Epithelial cell of esophagus (primary cell): ENCODE results near the gene ARHGAP26.

ENCODE experiments used
- DNase-seq: peaks from one replicate; pipeline ENCODE4 v3.0.0; 2010; ENCODE audit warnings: low read depth
- H3K4me3 ChIP-seq: 2 replicates; pipeline ENCODE4 v1.5.1; 2011; ENCODE audit warnings: mild to moderate bottlenecking, low read length, control low read depth
- CTCF ChIP-seq: IDR thresholded peaks from 2 replicates; pipeline ENCODE4 v1.5.1; 2011; ENCODE audit warnings: low read depth, mild to moderate bottlenecking, low read length, control low read depth, inconsistent platforms; ENCODE audit not compliant: insufficient read depth; ENCODE audit errors: missing control alignments

The ARHGAP26 gene

GRCh38 chr5:143101725-143102386 lies 331.7 kb downstream of the ARHGAP26 start:
- H3K4me3 ChIP-seq: no peak overlapping the region
- no peak for TF ChIP-seq CTCF
- no peak for DNase-seq

GRCh38 chr5:143102411-143102810 lies 332.2 kb downstream of the ARHGAP26 start:
- DNase-seq: no peak
- no peak for TF ChIP-seq CTCF

GRCh38 chr5:143105216-143105905 lies 335.2 kb downstream of the ARHGAP26 start:
- no peak for TF ChIP-seq CTCF
- DNase-seq: peak; percentile 28
- H3K4me3 ChIP-seq: no peak overlapping the region

More at GRCh38 chr5:143102411-143102810, 332.2 kb downstream of the ARHGAP26 start:
- no peak overlapping the region for H3K4me3 ChIP-seq

- H3K4me3 ChIP-seq: no peak overlapping the region
- peak; percentile 44 for TF ChIP-seq CTCF
- DNase-seq: peak; percentile 55
These were observed 336.0 kb downstream of the ARHGAP26 start for GRCh38 chr5:143106174-143106573.

GRCh38 chr5:143108498-143109128 lies 338.4 kb downstream of the ARHGAP26 start:
- DNase-seq: no peak
- no peak for TF ChIP-seq CTCF
- H3K4me3 ChIP-seq: no peak overlapping the region

- TF ChIP-seq CTCF: no peak
- no peak overlapping the region for H3K4me3 ChIP-seq
- peak; percentile 21 for DNase-seq
These were observed 340.4 kb downstream of the ARHGAP26 start for GRCh38 chr5:143110591-143110990.

- no peak for DNase-seq
- TF ChIP-seq CTCF: no peak
- no peak overlapping the region for H3K4me3 ChIP-seq
These were observed 341.6 kb downstream of the ARHGAP26 start for GRCh38 chr5:143111799-143112198.
